Measurements from ENCODE around the gene PTK6.
A peak's percentile ranks its signal among the peaks of the same experiment; 100 is the strongest.
"Not testable (repeated sequence)": the region's sequence is repeated elsewhere in the genome, so short reads cannot be mapped to it uniquely, and the experiment has no call there.

The PTK6 gene

DNA sequence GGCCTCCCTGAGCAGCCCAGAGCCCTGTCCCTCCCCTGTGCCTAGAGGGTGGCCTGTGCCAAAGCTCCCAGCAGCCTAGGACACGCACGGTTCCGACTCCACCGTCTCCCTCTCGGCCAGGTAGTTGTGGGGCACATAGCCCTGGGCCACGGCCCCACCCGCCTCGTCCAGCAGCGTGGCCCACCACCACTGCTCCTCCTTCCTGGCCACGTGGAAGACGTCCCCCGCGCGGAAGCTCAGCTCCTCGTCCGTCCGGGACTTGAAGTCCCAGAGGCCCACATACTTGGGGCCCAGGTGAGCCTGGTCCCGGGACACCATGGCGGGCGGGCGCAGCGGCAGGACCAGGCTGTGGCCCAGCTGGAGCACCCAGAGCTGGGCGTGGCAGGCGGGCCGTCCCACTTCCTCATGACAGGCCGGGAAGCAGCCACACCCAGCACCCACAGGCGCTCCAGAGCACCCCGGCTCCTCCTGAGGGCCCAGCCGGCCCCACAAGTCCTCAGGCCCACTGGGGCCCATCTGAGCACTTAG is at the start of gene PTK6:
Gene PTK6 (minus strand): TSS at position 380 of the 528 bp plus-strand sequence. CDS start 62 bp downstream, at position 318.
- peak; percentile 80 for DNase-seq

DNA sequence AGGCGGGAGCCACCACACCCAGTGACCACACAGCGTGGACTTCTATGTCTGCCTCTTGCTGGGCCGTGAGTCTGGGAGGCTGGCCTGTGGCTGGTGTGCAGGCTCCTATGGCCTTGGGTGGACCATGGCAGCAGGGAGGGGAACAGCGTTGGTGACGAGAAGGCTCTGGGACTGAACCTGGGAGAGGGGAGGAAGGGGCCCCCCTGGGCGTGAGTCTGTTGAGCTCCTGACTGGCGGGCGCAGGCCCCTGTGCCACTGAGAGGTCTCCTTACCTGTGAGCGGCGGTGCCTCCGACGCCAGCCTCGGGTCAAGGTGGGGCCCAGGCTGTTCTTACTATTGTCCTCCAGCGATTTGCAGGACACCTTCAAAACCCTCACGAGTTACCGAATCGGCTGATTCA is 49.6 kb upstream of the PTK6 start:
- DNase-seq: no peak

DNA sequence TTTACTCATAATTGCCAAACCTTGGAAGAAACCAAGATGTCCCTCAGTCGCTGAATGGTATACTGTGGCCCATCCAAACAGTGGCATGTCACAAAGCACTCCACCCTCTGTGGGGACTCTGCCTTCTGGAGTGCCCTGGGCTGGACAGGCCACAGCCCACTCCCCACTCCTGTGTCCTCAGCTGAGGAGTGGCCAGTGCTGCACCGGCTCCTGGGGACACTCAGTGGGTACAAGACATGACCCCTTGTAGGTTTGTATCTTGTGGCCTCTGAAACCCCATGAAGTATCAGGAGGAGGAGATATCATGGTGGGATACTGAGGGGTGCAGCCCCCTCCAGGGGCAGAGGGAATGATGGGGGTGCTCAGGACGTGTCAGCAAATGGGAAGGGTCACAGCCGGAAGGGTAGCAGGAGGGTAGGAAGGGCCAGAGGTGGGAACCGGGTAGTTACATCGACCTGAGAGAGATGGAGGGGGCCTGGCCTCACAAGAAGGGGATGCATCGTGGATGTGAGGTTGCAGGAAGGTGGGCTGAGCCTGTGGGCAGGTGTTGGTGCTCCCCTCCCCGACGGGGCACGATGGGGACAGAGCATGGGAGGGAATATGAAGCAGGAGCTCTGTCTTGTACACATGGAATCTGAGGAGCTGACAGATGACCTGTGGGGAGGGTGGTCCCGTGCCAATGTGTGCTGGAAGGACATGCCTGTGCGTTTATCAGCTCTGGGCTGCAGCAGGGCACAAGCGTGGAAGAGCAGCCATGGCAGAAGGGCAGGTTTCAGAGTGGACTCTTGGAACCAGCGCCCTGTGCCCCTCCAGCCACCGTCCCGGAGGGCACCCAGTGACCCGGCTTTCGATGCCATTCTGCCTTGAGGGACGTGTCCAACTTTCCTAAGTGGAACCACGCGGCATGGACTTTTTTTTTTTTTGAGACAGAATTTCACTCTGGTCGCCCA is 48.7 kb upstream of the PTK6 start:
- DNase-seq: no peak

DNA sequence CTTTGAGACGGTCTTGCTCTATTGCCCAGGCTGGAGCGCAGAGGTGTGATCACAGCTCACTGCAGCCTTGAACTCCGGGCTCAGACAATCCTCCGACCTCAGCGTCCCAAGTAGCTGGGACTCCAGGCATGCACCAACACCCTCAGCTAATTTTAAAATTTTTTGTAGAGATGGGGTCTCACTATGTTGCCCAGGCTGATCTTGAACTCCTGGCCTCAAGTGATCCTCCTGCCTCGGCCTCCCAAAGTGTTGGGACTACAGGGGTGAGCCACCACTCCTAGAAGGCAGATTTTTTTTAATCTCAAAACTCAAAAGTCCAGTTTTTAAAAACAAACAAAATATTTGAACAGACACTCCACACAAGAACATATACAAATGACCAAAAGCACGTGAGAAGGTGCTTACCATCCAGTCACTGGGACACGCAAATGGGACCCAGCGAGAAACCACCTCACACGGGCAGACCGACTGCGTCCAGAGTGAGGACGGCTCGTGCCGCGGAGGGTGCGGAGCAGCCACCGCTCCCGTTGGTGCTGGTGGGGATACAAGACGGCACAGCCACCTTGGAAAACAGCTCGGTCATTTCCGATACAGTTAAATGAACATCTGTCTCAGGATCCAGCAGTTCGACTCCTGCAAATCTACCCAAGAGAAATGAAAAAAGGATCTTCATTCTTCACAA is 45.3 kb upstream of the PTK6 start:
- DNase-seq: no peak

DNA sequence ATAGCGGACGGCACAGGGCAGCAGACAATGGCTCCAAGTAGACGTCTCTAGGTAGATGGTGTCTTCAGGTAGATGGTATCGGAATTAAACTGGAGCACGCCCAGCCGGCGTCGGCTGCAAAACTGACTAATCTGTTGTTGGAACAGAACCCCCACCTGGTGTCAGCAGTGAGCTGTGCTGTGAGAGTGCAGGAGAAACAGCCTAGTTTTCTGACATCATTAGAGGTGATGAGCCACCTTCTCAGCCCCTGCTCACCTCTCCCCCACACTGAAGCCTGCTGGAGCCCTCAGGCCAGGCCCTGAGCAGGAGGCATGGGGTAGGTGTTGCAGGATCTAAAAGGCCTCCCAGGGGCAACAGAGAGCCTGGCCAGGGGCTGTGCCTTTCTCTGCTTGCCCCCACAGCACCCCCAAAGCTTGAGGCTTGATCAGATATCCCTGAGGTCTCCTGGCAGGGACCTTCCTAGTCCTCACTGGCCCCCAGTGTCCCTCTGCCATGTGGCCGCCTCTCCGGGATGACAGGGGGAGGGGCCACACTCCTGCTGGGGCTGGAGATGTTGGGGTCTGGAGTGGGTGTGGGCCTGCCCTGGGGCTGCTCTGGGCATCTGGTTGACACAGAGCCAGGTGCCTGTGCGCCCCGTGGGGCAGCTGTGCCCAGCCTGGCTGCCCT is 43.8 kb upstream of the PTK6 start:
- DNase-seq: no peak

DNA sequence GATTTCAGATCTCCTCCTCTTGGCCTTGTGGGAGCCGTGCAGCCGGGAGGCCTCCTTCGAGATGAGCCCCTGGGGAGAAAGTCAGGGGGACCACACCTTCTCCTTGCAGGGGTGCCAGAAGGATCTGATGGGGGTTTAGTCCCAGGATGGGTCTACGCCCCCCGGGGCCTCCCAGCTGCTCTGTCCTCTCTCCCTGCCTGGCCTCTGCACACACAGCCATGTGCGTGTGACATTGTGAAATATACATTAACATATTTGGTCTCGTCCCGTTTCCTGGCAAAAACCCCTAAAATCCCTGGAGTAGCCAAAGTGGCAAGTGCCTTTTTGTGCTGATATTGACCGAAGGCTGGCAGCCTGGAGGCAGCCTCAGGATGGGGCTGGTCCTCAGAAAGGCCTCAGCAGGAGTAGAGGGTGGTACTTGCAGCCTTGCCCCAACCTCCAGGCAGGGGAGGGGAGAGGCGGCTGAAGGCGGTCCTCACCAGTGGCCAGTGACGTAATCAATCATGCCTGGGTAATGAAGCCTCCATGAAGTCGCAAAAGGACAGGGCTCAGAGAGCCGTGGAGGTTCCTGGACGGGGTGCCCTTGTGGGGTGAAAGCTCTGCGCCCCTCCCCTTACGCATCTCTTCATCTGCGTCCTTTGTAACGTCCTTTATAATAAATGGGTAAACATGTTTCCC is 42.0 kb upstream of the PTK6 start:
- DNase-seq: peak; percentile 53

DNA sequence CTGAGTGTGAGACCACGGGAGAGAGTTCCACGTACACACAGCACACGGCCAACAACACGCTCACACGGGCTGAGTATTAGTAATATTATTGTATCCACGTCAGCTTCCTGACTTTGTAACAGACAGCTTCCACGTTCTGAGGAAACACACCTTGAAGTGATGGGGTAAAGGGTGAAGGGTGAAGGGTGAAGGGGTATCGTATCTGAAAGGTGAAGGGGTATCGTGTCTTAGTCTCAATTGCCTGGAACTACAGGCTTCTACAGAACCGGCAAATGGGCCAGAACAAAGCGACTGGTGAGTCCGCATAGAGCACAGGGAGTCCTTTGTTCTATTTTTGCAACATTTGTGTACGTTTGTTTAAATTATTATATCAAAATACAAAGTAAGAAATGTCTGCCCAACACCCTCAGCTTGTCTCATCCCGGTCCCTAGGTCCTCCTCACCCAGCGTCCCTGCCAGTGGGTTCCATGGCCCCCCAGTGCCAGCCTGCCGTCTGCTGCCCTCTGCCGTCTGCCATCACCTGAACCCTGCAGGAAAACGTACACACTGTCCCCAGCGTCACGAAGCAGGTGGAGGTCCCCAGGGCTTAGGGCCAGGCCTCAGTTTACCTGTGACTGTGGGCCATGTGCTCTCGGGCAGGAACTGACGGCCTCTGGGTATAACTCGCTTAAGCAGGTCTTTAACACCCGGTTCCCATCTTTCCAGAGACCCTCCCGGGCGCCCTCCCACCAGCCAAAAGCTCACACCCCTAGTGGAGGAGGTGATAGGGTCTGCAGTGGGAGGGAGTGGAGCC is 41.2 kb upstream of the PTK6 start:
- no peak for DNase-seq

DNA sequence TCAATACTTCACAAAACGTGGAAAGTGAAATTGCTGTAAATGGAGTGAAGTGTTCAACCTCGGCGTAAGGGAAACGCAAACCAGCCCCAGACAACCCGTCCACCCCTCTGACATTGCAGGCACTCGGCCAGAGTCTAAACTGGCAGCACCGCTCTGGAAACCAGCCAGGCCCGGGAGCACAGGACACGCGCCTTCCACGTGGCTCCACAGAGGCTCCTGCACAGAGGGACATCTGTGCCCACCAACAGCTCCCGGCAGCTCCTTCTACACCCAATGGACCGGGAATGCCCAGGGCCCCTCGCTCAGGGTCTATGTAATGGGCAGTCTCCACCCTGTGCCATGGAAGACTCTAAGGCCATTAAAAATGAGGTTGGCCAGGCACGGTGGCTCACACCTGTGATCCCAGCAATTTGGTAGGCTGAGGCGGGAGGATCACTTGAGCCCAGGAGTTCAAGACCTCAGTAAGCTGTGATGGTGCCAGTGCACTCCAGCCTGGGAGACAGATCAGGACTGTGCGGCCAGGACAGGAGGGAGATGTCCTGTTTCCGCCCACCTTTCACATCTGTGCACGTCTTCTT is 40.2 kb upstream of the PTK6 start:
- no peak for DNase-seq

DNA sequence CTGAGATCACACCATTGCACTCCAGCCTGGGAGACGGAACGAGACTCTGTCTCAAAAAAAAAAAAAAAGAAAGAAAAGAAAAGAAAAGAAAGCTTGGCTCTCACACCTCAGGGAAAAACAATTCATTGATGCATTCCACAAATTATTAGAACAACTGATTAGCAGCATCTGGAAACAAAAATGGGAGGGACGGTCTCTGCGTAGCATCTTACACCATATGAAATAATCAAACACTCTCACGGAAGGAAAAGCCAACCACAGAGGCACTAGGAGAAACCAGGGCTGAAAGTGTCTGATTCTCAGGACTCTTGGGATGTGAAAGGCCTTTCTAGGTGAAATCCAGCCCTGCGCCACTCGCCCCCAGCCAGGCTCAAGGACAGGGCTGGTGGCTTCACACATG is 39.1 kb upstream of the PTK6 start:
- DNase-seq: no peak

DNA sequence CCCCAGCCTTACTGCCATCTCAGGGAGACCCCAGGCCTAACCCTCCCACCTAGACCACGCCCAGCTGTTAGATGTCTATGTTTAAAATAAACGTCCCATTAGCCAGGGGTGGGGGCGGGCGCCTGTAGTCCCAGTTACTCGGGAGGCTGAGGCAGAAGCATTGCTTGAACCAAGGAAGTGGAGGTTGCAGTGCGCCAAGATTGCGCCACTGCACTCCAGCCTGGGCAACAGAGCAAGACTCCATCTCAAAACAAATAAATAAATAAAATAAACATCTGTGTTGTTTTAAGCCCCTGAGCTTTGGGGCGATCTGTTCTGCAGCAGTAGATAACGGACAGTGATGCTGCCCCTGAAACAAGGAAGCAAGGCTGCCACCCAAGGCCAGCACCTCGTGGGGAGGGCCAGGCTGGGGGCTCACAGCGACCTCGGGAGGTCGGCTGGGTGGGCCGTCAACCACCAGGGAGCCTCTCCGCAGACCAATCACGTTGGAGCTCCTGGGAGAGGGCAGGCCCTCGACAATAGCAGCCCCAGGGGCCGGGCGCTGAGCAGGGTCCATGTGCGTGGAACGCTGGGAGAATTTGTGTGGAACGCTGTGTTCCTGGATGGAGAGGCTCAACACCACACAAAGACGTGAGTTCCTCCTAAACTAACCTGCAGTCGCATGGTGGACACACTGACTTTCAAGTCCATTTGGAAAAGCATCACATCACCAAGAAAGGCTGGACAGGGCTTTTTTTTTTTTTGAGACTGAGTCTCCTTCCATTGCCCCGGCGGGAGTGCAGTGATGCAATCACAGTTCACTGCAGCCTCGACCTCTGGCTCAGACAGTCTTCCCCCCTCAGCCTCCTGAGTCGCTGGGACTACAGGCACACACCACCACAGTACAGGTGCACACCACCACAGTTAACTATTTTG is 37.9 kb upstream of the PTK6 start:
- peak; percentile 11 for DNase-seq

DNA sequence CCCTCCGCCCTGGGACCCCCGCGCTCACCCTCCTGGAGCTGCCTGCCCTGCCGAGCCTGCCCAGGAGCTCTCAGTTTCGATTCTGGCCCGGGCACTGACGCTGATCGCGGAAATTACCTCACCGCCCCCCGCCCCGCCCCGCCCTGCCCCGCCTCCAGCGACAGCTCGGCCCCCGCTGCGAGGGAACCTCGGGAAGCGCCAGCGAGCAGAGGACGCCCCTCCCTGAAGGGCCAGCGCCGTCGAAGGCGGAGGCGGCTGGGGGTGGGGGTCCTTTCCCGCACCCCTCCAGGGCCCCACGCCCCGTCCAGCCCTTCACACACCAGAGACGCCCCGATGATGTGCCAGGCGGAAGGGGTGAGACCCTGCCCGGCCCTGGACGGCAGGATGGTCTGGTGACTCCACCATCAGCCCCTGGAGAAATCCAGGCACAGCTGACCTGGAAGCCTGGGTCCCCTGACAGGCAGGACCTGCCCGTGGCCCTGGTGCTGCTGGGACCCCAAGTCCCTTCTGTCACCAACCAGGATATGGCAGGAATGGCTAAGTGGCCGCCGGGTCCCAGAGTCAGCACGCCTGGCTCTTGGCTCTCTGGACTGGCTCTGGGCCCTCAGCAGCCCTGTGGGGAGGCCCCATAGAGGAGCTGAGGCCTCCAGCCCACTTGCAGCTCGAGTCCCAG is 37.1 kb upstream of the PTK6 start, which contains the start of gene HELZ2:
Gene HELZ2 (minus strand): TSS at position 84 of the 673 bp plus-strand sequence. CDS start 1,854 bp downstream, outside the sequence.
- DNase-seq: peak; percentile 27

DNA sequence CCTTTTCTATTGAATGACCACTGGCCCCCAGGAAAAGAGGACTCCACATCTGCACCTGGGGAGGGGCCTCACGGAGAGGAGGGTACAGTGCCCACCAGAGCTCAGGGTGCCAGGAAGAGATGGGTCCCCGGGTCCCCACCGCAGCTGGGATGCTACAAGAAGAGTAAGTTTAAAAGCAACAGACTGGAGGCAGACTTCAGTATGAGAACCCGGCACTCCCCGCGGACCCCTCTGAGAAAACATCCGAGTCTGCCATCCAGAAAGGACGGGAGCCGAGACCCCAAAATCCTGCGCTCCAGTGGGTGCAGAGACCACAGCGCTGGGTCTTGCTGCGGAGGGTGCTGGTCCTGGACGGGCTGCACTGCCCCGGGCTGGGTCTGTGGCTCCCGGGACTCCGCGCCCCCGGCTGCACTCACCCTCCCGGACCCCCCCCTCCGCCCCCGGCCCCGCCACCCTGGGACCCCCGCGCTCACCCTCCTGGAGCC is 36.5 kb upstream of the PTK6 start:
- no peak for DNase-seq

DNA sequence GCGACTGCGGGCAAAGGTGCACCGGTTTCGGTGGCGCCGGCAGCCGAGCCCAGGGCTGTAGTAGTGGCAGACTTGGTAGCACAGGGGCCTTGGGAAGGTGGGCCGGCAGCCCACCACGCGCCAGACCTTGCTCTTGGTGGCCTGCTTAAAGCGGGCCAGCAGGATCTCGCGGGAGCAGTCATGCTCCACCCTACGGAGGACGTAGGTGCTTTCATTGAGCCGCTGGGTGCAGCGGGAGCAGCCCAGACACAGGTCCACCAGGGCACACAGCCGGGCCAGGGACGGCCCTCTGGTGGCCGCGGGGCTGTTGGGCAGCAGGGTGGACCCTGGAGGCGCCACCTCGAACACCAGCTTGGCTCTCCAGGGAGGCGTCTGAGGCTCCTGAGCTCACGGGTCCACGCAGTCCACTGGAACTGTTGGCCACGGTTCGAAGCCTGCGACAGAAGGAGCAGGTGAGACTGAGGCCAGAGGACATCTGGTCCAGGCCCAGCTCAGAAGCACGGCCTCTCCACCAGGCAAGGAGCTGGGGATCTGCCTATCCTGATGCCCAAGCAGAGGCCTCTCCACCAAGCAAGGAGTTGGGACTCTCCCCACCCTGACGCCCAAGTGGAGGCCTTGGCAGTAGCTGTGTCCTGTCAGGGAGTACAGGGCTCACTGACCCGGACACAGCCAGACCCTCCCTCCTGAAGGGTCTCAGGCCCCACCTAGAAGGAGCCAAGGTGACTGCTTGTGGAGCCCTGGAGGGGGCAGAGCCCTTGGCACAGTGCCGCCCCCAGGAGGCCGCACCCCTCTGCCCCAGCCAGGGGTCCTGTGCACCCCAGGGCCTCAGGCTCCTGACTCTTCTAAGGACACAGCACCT is 35.8 kb upstream of the PTK6 start:
- DNase-seq: no peak

DNA sequence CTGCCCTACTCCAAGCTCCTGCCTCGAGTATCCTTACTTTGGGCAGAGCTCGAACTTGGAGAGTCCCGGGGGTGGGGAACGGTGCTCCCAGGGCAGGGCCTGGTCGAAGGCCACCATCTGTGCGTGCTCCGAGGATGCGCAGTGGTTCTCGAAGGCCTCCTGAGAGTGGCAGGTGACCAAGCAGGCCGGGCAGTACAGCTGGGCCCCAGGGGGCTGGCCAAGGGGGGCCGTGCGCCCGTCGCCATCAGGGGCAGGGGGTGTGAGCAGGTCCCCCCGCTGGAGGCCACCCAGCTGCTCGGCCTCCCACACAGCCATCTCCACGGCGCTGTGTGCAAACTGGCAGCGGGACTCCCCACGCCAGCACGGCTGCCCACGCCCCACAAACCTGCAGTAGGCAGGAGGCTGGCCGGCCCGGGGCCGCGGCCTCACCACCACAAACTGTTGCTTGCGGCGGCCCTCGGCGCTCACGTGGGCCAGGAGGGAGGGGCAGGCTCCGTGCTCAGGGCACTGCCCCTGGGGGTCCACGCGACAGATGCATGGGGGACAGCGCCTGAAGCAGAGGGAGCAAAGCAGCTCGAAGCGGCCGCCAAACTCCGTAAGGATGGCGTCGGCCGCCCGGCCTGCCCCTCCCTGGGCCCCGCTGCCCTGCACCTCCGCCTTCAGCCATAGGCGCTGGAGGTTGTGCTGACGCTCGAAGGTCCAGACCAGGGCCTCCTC is 35.1 kb upstream of the PTK6 start:
- DNase-seq: no peak

DNA sequence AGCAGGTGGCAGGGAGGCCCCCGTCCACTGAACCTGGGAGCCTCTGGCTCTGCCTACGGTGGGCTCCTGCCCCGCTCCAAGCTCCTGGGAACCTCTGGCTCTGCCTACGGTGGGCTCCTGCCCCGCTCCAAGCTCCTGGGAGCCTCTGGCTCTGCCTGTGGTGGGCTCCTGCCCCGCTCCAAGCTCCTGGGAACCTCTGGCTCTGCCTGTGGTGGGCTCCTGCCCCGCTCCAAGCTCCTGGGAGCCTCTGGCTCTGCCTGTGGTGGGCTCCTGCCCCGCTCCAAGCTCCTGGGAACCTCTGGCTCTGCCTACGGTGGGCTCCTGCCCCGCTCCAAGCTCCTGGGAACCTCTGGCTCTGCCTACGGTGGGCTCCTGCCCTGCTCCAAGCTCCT is 33.9 kb upstream of the PTK6 start:
- DNase-seq: not testable (repeated sequence)

DNA sequence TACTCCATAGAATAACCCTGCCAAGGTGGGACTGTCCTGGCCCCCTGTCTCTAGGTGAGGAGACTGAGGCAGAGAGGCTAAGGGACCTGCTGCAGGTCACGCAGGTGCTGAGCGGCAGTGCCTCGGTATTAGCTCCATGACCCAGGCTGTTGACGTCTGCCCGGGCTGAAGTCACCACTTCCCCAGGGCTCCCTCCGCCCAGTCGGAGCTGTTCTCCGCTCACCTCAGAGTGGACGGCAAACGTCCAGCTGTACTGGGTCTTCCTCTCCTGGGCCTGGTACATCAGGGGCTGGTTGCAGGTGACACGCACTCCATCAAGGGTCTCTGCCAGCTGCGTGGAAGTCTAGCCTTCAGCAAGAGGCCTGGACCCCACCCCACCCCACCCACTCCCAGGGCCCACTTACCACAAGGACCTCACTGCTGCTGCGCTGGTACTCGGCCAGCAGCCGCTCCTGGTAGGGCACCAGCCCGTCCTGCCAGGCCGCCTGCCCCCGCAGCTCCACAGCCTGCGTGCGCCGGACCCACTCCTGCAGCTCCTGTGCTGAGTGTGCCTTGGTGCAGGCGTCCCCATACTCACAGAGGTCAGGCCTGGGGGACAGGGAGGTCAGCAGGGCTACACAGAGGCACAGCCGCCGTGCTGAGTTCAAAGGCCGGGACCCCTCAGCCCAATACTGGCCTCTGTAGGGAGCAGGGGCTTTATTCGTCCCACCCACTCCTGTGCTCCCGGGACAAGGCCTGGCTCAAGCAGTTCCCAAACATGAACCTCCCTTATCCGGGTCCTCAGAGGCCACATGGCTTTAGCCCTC is 33.3 kb upstream of the PTK6 start:
- DNase-seq: no peak

Data from MV-4-11 (cell line).